ES-I3 (cell line): ENCODE data around the gene STK32B.
"Not testable (repeated sequence)": the region's sequence is repeated elsewhere in the genome, so short reads cannot be mapped to it uniquely, and the experiment has no call there.

Experiments used
- H3K36me3 ChIP-seq: 2 replicates; pipeline ENCODE4 v1.6.1; 2013; ENCODE audit warnings: mild to moderate bottlenecking, low read length, control low read depth, moderate library complexity; ENCODE audit not compliant: insufficient read depth
- H3K4me1 ChIP-seq: 2 replicates; pipeline ENCODE4 v1.6.1; 2013; ENCODE audit warnings: mild to moderate bottlenecking, control low read depth, low read length; ENCODE audit not compliant: insufficient read depth
- H3K9ac ChIP-seq: 2 replicates; pipeline ENCODE4 v1.6.1; 2013; ENCODE audit warnings: low read depth, mild to moderate bottlenecking, low read length, moderate library complexity
- H3K9me3 ChIP-seq: 2 replicates; pipeline ENCODE4 v1.6.1; 2013; ENCODE audit warnings: mild to moderate bottlenecking, low read length, moderate library complexity; ENCODE audit not compliant: control insufficient read depth, insufficient read depth

The STK32B gene

DNA sequence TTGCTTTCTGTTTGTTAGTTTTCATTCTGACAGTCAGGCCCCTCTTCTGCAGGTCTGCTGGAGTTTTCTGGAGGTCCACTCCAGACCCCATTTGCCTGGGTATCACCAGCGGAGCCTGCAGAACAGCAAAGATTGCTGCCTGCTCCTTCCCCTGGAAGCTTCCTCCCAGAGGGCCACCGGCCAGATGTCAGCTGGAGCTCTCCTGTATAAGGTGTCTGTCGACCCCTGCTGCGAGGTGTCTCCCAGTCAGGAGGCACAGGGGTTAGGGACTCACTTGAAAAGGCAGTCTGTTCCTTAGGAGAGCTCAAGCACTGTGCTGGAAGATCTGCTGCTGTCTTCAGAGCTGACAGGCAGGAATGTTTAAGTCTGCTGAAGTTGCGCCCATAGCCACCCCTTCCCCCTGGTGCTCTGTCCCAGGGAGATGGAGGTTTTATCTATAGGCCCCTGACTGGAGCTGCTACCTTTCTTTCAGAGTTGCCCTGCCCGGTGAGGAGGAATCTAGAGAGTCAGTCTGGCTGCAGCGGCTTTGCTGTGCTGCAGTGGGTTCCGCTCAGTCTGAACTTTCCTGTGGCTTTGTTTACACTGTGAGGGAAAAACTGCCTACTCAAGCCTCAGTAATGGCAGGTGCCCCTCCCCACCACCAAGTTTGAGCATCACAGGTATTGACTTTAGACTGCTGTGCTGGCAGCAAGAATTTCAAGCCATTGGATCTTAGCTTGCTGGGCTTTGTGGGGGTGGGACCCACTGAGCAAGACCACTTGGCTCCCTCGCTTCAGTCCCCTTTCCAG lies 246.9 kb downstream of the STK32B start:
- not testable (repeated sequence) for H3K4me1 ChIP-seq, H3K9me3 ChIP-seq, H3K9ac ChIP-seq, H3K36me3 ChIP-seq

GRCh38 chr4:5300283-5300682 lies 249.0 kb downstream of the STK32B start:
- Histone ChIP-seq H3K4me1 (no peaks in the 10 kb centered on the region), H3K9ac (no peak overlapping the region)

DNA sequence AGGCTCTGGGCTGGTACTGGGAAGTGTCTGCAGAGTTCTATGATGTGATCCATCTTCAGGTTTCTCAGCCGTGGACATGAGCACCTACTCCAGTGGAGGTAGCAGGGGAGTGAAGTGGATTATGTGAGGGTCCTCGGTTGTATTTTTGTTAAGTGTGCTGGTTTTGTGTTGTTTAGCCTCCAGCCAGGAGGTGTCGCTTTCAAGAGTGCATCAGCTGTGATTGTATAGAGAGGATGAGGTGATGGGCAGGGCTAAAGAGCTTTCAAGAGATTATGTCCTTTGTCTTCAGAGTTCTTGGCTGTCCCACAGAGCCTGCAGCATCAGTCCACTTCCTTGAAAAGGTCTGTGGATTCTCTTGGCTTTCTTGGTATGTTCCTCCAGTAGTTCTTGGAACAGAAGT lies 256.6 kb downstream of the STK32B start:
- no peaks in the 10 kb centered on the region for H3K36me3 ChIP-seq
- H3K4me1 ChIP-seq = no peaks in the 10 kb centered on the region
- no peak overlapping the region for H3K9ac ChIP-seq
- H3K9me3 ChIP-seq = no peaks in the 10 kb centered on the region

More at GRCh38 chr4:5300283-5300682, 249.0 kb downstream of the STK32B start:
- Histone ChIP-seq H3K36me3 (no peaks in the 10 kb centered on the region), H3K9me3 (no peaks in the 10 kb centered on the region)

- Histone ChIP-seq H3K9me3 (no peaks in the 10 kb centered on the region), H3K9ac (no peak overlapping the region), H3K4me1 (no peaks in the 10 kb centered on the region), H3K36me3 (no peaks in the 10 kb centered on the region)
These were observed 271.0 kb downstream of the STK32B start for GRCh38 chr4:5322321-5322720.

- peaks cover 3% of the 10 kb centered on the region; the same call in 1 of the 2 replicates for H3K9me3 ChIP-seq
- no peak overlapping the region for H3K9ac ChIP-seq
- H3K4me1 ChIP-seq = no peaks in the 10 kb centered on the region
- H3K36me3 ChIP-seq = no peaks in the 10 kb centered on the region
These were observed 279.2 kb downstream of the STK32B start for GRCh38 chr4:5330339-5330989.

DNA sequence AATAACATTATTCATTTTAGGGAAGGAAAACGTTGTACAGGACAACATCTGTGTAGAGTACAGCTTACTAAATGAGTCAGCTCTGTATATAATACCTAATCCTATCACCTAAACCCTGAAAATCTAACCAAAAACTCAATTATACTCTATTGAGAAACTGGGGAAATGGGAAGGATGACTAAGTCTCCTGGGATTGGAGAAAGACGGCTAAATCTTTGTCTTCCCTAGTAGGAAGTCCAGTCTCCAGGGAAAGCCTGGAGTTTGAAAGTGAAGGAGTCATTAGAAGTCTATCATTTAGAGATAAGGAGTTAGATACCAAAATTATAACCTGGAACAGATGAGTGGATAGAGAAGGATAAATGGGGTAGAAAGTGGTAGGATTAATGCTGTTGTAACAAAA lies 286.5 kb downstream of the STK32B start:
- no peaks in the 10 kb centered on the region for H3K4me1 ChIP-seq
- no peaks in the 10 kb centered on the region for H3K9me3 ChIP-seq
- H3K36me3 ChIP-seq = no peaks in the 10 kb centered on the region
- no peak overlapping the region for H3K9ac ChIP-seq

DNA sequence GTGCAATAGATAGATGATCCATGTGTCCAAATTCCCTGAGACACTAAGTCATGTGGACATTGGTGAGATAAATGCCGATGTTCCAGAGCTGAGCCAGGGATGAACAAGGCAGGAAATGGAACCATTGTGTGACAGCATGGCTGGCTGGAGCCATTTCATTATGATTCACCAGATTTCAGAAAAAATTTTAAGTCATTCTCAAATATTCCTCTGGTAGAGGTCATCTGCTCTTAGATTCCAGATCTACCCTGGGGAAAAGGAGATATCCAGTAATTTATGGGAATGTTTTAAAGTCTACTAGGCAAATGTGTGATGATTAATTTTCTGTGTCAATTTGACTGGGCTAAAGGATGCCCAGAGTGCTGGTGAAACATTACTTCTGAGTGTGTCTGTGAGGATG lies 287.3 kb downstream of the STK32B start:
- Histone ChIP-seq H3K4me1 (no peaks in the 10 kb centered on the region), H3K9me3 (no peaks in the 10 kb centered on the region), H3K36me3 (no peaks in the 10 kb centered on the region), H3K9ac (no peak overlapping the region)

DNA sequence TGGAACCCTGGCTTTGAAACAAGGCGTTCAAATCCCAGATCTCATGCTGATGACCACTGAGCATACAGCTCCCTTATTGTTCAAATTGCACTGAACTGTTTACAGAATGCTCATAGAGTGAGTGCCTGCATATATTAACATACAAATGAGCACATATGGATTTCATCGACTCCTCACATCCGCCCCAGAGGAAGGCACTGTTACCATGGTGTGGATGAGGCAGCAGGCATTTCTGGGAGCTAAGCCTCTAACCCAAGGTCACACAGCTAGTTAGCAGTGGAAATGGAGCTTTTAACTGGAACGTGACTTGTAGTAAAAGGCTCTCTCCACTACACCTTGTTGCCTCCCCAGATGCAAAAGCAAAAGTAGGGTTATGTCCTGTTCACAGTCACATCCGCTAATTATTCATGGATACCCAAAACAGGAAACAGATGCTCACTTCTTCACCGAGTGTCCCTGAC lies 289.7 kb downstream of the STK32B start:
- Histone ChIP-seq H3K36me3 (no peaks in the 10 kb centered on the region), H3K4me1 (no peaks in the 10 kb centered on the region), H3K9ac (no peak overlapping the region), H3K9me3 (no peaks in the 10 kb centered on the region)

GRCh38 chr4:5341526-5341925 lies 290.2 kb downstream of the STK32B start:
- no peak overlapping the region for H3K9ac ChIP-seq
- no peaks in the 10 kb centered on the region for H3K4me1 ChIP-seq
- H3K36me3 ChIP-seq = no peaks in the 10 kb centered on the region
- no peaks in the 10 kb centered on the region for H3K9me3 ChIP-seq

- no peaks in the 10 kb centered on the region for H3K4me1 ChIP-seq
- no peaks in the 10 kb centered on the region for H3K36me3 ChIP-seq
- H3K9ac ChIP-seq = no peak overlapping the region
- no peaks in the 10 kb centered on the region for H3K9me3 ChIP-seq
These were observed 304.6 kb downstream of the STK32B start for GRCh38 chr4:5355846-5356245.

GRCh38 chr4:5357870-5358269 lies 306.6 kb downstream of the STK32B start:
- Histone ChIP-seq H3K9me3 (no peaks in the 10 kb centered on the region), H3K4me1 (no peaks in the 10 kb centered on the region), H3K9ac (no peak overlapping the region), H3K36me3 (no peaks in the 10 kb centered on the region)

- H3K4me1 ChIP-seq = peaks cover 10% of the 10 kb centered on the region; the same call in 1 of the 2 replicates
- no peaks in the 10 kb centered on the region for H3K36me3 ChIP-seq
- no peaks in the 10 kb centered on the region for H3K9me3 ChIP-seq
- H3K9ac ChIP-seq = no peak overlapping the region
These were observed 310.7 kb downstream of the STK32B start for GRCh38 chr4:5361968-5362367.

DNA sequence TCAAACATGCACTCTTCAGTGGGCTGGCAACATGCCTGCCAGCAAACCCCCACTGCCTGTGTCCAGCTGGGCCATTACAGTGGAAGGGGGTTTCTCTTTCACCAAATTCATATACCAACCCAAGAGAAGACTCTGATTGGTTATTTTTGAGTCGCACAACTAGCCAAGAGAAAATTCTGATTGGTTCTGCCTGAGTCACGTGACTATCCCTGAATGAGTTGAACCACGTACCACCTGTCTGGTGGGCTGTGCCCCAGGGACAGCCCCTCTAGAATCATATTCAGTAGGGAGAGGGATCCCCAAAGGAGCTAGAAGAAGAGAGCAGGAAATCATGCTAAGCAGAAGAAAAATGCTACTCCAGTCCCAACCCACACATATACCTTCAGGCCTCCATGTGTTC lies 313.1 kb downstream of the STK32B start:
- Histone ChIP-seq H3K9ac (no peak overlapping the region), H3K4me1 (peaks cover 10% of the 10 kb centered on the region; the same call in 1 of the 2 replicates), H3K9me3 (no peaks in the 10 kb centered on the region), H3K36me3 (no peaks in the 10 kb centered on the region)

DNA sequence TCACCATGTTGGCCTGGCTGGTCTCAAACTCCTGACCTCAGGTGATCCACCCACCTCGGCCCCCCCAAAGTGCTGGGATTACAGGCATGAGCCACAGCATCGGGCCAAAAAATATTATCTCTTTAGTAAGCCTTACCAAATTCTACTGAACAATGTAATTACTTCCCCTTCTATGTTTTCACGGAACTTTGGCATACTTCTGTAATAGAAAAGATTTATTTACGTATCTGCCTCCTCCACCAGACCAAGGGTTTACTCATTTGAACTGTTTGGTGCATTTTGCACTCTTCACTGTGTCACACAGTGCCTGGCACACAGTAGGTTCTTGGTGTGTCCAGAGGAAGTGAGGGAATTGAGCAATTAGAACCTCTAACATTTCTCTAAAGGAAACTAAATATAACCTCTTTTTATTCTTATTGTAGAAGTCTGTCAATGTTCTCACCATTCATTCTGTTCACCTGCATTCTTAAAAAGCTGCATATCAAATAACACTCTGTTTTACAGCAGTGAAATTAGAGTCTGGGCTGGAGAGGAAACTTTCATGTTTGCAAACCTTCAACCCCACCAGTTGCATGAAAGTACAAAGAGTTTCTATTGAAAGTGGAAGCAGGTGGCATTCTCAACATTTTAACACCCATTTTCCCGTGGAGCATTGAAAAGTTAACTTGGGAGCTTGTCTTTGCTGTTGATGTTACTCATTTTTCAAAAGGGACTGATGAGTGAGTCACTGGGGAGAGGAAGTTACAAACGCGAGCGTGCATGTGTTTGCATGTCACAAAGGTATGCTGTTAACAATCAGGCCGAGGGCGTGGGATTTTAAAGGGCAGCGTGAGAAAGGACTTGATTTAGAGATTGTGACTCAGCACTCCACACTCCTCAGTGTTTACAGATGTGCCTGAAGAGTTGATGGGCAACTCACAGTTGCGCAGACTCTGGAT lies 314.1 kb downstream of the STK32B start:
- no peak overlapping the region; the same call in 1 of the 2 replicates for H3K9ac ChIP-seq
- H3K9me3 ChIP-seq = no peaks in the 10 kb centered on the region
- peaks cover 10% of the 10 kb centered on the region; the same call in 1 of the 2 replicates for H3K4me1 ChIP-seq
- no peaks in the 10 kb centered on the region for H3K36me3 ChIP-seq
